ENCODE results near the gene VKORC1L1. TPM values are rescaled to one million over a fixed set of nuclear protein-coding genes. Genes with fewer than 3 reads are reported as not detected.

Gene VKORC1L1
- total RNA-seq, 2 experiments from 2014 or later = 13.5 to 13.8 TPM

GRCh38 chr7:65924193-65924592 lies 51.3 kb downstream of the VKORC1L1 start:
- peaks cover 3% of the 10 kb centered on the region for H3K4me1 Mint-ChIP-seq (ENCODE audit: low read depth)
- H3K36me3 Mint-ChIP-seq (ENCODE audit: low read depth) = peaks cover 6% of the 10 kb centered on the region
- CTCF ChIA-PET = no interaction called here
- POLR2A ChIA-PET = no interaction called here
- no peak overlapping the region for H3K4me3 Mint-ChIP-seq
- no peaks in the 10 kb centered on the region for H3K9me3 Mint-ChIP-seq
- no peak overlapping the region for H3K27ac Mint-ChIP-seq
- TF ChIP-seq CTCF (IDR thresholded peaks at IDR 0.05) = no peak
- intact Hi-C loops (cut with micrococcal nuclease) = no loop called here
- DNase-seq (no peak), ATAC-seq (no peak)
- no peaks in the 10 kb centered on the region for H3K27me3 Mint-ChIP-seq

- intact Hi-C loops (cut with micrococcal nuclease) = no loop called here
- TF ChIP-seq CTCF (IDR thresholded peaks at IDR 0.05) = no peak
- Mint-ChIP-seq H3K27me3 (no peaks in the 10 kb centered on the region), H3K36me3 (ENCODE audit: low read depth) (peaks cover 6% of the 10 kb centered on the region), H3K4me1 (ENCODE audit: low read depth) (peaks cover 3% of the 10 kb centered on the region), H3K4me3 (no peak overlapping the region), H3K27ac (no peak overlapping the region), H3K9me3 (no peaks in the 10 kb centered on the region)
- POLR2A ChIA-PET = no interaction called here
- no peak for DNase-seq
- ATAC-seq = no peak
- CTCF ChIA-PET = no interaction called here
Measured at GRCh38 chr7:65925040-65925439, 52.2 kb downstream of the VKORC1L1 start.

GRCh38 chr7:65926588-65926987 lies 53.7 kb downstream of the VKORC1L1 start:
- intact Hi-C loops (cut with micrococcal nuclease) = no loop called here
- ChIA-PET POLR2A (no interaction called here), CTCF (no interaction called here)
- ATAC-seq = no peak
- Mint-ChIP-seq H3K4me3 (no peak overlapping the region), H3K9me3 (no peaks in the 10 kb centered on the region), H3K27ac (no peak overlapping the region), H3K27me3 (no peaks in the 10 kb centered on the region), H3K36me3 (ENCODE audit: low read depth) (peaks cover 6% of the 10 kb centered on the region), H3K4me1 (ENCODE audit: low read depth) (peaks cover 5% of the 10 kb centered on the region)
- no peak for DNase-seq
- no peak for TF ChIP-seq CTCF (IDR thresholded peaks at IDR 0.05)

GRCh38 chr7:65927489-65928448 lies 54.9 kb downstream of the VKORC1L1 start:
- H3K27me3 Mint-ChIP-seq = no peaks in the 10 kb centered on the region
- H3K27ac Mint-ChIP-seq = no peak overlapping the region
- POLR2A ChIA-PET = no interaction called here
- CTCF ChIA-PET = interaction anchor here (0.5 kb wide), 1 partner anchor 12 kb away, joined by 3 read pairs; no protein-coding TSS in a partner anchor
- H3K4me3 Mint-ChIP-seq = no peak overlapping the region
- intact Hi-C loops (cut with micrococcal nuclease) = no loop called here
- peaks cover 8% of the 10 kb centered on the region for H3K36me3 Mint-ChIP-seq (ENCODE audit: low read depth)
- no peak for TF ChIP-seq CTCF (IDR thresholded peaks at IDR 0.05)
- H3K9me3 Mint-ChIP-seq = no peaks in the 10 kb centered on the region
- ATAC-seq (no peak), DNase-seq (no peak)
- peaks cover 5% of the 10 kb centered on the region for H3K4me1 Mint-ChIP-seq (ENCODE audit: low read depth)

- Mint-ChIP-seq H3K27me3 (no peaks in the 10 kb centered on the region), H3K4me1 (ENCODE audit: low read depth) (peaks cover 5% of the 10 kb centered on the region)
Measured at GRCh38 chr7:65931685-65932084, 58.8 kb downstream of the VKORC1L1 start.

More at GRCh38 chr7:65931685-65932084, 58.8 kb downstream of the VKORC1L1 start:
- ATAC-seq = no peak
- TF ChIP-seq CTCF (IDR thresholded peaks at IDR 0.05) = no peak
- intact Hi-C loops (cut with micrococcal nuclease) = no loop called here
- Mint-ChIP-seq H3K9me3 (no peaks in the 10 kb centered on the region), H3K27ac (no peak overlapping the region), H3K36me3 (ENCODE audit: low read depth) (peaks cover 16% of the 10 kb centered on the region), H3K4me3 (no peak overlapping the region)
- ChIA-PET POLR2A (interaction anchor here (0.5 kb wide), 1 partner anchor 11 kb away, joined by 3 read pairs; no protein-coding TSS in a partner anchor), CTCF (no interaction called here)
- no peak for DNase-seq

All from activated CD8-positive, alpha-beta T cell treated with anti-CD3 and anti-CD28 coated beads for 36 hours (primary cell).